Heart left ventricle (tissue), 13 donors: ENCODE results near the gene SNRPA.

ENCODE experiments used
- CTCF ChIP-seq, 12 donors: fragments of 200-600 bp; sonication (generic) in 4 of 12; IDR thresholded peaks; one replicate each; pipeline versions ENCODE4 v1.5.0 to v1.8.0; 2018 to 2022; ENCODE audit warnings: antibody characterized with exemption in 12 of 12, mild to moderate bottlenecking in 5 of 12
- POLR2A ChIP-seq, 2 donors: fragments of 450-650 bp; IDR thresholded peaks; one replicate each; pipeline ENCODE4 v1.6.1; 2017; ENCODE audit warnings: antibody characterized with exemption in 2 of 2, mild to moderate bottlenecking in 2 of 2, moderate library complexity in 2 of 2
- donor health status: ischemic (EF 13 %, LVEDD 7.1; RV severe dilation, severe dysfunction).
- donor health status: DM: no; HTN: yes; CAD: no.
- donor health status: DM: no; HTN: no; CAD: no.
- donor health status: ischemic (EF 25% LVEDD 6.9; RV normal size, moderate dysfunction).
- donor health status: ischemic (EF 25% LVEDD 5.7; RV mildly dilated, moderate dysfunction).
- donor health status: ischemic (EF 35%, LVEDD 5.7; RV mildly dilated, moderate dysfunction).
- donor health status: nonischemic (EF 11% LVEDD 7.7; RV severe dilation, severe dysfunction).
- donor health status: DM: yes; HTN: yes; CAD: no.
- donor health status: PGD.
- donor health status: ischemic (EF 29% LVEDD 5.4; RV normal size, mild dysfunction).
- donor health status: nonischemic (EF 23%, LVEDD 6.1; RV moderate dilation, normal function).

DNA sequence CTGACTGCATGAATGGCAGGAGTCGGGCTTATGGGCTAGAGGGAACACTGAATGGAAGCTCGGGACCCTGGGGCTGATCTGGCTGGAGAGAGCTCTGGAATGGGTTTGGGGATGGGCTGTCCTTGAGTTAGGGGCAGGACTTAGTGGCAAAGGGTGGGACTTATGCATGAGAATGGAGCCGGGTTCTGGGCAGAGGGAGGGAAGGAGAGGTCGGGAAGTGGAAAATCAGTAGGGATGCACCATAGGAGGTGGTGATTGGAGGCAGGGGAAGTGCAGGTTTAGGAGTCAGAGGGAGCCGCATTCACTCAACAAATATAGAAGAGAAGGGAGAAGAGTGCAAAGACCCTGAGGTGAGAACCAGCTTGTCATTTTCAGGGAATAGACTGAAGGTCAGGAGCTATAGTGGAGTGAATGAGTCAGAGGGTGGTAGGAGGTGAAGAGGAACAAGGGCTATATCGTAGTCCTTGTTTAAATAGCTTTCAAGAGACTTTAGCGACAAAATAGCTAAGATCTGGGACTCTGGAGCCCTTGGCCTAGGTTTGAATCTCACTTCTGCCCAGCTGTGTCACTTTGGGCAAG is 27.8 kb downstream of the SNRPA start:
- TF ChIP-seq POLR2A (IDR thresholded peaks at IDR 0.05) (no peak), CTCF (IDR thresholded peaks at IDR 0.05) (no peak)
